Activated T-cell treated with anti-CD3 and anti-CD28 coated beads, Interleukin-2, amount 50 U/mL, for 48 hours (primary cell): ENCODE data around the gene ASPSCR1.

Source experiments
- DNase-seq, 2 experiments: peaks; one replicate each; pipeline ENCODE4 v3.0.0-alpha.2; 2020

ASPSCR1 gene

GRCh38 chr17:81984773-81985410 is 7.5 kb downstream of the ASPSCR1 start:
- no peak for DNase-seq

- no peak for DNase-seq
Measured at GRCh38 chr17:81986606-81987005, 9.2 kb downstream of the ASPSCR1 start.

- no peak for DNase-seq
Measured at GRCh38 chr17:81987161-81987770, 9.8 kb downstream of the ASPSCR1 start.

- DNase-seq: no peak
Measured at GRCh38 chr17:81990836-81991683, 13.6 kb downstream of the ASPSCR1 start.

- DNase-seq: no peak
Measured at GRCh38 chr17:81991684-81992305, 14.4 kb downstream of the ASPSCR1 start.

- DNase-seq: no peak
Measured at GRCh38 chr17:81992306-81993102, 15.1 kb downstream of the ASPSCR1 start.

- no peak for DNase-seq
Measured at GRCh38 chr17:81993729-81994592, 16.5 kb downstream of the ASPSCR1 start.

- no peak for DNase-seq
Measured at GRCh38 chr17:81994593-81995462, 17.4 kb downstream of the ASPSCR1 start.

GRCh38 chr17:81995463-81996231 is 18.2 kb downstream of the ASPSCR1 start:
- DNase-seq: no peak

GRCh38 chr17:81996232-81996756 is 18.9 kb downstream of the ASPSCR1 start:
- DNase-seq: no peak

- DNase-seq: no peak
Measured at GRCh38 chr17:81996757-81997441, 19.5 kb downstream of the ASPSCR1 start.

- DNase-seq: no peak
Measured at GRCh38 chr17:81998212-81998611, 20.8 kb downstream of the ASPSCR1 start.

- no peak for DNase-seq
Measured at GRCh38 chr17:81998691-81999438, 21.4 kb downstream of the ASPSCR1 start.

GRCh38 chr17:81999587-81999975 is 22.2 kb downstream of the ASPSCR1 start:
- no peak for DNase-seq

- DNase-seq: no peak
Measured at GRCh38 chr17:81999976-82000802, 22.8 kb downstream of the ASPSCR1 start.

- DNase-seq: no peak
Measured at GRCh38 chr17:82000803-82001570, 23.6 kb downstream of the ASPSCR1 start.
